Myometrial cell (primary cell): ENCODE measurements around the gene ANTKMT. TPM values are rescaled to one million over a fixed set of nuclear protein-coding genes. Genes with fewer than 3 reads are reported as not detected.

Experiments
- total RNA-seq: library from RNA; depleted of rRNA; stranded (reverse); fragments of >200 nt; gene quantifications from 2 replicates; pipeline ENCODE4 v1.2.3, GENCODE V29; 2015

The ANTKMT gene, protein sequence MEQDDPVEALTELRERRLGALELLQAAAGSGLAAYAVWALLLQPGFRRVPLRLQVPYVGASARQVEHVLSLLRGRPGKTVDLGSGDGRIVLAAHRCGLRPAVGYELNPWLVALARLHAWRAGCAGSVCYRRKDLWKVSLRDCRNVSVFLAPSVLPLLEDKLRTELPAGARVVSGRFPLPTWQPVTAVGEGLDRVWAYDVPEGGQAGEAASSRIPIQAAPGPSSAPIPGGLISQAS
- total RNA-seq = 32.1 and 40.9 TPM in 2 replicates

DNA sequence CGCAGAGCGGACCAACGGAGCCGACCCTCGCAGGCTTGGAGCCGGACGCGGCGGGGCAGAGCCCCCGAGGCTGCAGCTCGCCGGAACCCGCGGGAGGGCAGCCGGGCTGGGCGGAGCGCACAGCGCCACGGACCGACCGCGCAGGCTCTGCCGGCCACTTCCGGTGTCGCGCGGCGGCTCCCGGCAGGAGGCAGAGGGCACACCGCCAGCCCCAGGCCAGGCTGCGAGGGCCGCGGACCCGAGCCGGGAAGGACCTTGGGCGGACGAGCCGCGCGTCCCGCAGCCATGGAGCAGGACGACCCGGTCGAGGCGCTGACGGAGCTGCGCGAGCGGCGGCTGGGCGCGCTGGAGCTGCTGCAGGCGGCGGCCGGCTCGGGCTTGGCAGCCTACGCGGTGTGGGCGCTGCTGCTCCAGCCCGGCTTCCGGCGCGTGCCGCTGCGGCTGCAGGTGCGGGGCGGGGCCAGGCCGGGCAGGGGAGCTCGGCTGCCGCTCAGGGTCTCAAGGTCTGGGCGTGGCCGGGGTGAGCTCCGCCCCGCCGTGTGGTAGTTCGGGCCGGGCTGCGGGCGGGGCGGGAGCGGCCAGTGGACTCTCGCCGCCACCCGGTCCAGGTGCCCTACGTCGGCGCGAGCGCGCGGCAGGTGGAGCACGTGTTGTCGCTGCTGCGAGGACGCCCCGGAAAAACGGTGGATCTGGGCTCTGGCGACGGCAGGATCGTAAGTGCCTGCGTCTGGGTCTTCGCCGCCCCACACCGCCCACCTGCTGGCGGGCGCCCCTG, at the start of gene ANTKMT:
ANTKMT (plus strand) TSS at position 157 of the 775 bp plus-strand sequence; CDS start at position 286, 129 bp downstream.

DNA sequence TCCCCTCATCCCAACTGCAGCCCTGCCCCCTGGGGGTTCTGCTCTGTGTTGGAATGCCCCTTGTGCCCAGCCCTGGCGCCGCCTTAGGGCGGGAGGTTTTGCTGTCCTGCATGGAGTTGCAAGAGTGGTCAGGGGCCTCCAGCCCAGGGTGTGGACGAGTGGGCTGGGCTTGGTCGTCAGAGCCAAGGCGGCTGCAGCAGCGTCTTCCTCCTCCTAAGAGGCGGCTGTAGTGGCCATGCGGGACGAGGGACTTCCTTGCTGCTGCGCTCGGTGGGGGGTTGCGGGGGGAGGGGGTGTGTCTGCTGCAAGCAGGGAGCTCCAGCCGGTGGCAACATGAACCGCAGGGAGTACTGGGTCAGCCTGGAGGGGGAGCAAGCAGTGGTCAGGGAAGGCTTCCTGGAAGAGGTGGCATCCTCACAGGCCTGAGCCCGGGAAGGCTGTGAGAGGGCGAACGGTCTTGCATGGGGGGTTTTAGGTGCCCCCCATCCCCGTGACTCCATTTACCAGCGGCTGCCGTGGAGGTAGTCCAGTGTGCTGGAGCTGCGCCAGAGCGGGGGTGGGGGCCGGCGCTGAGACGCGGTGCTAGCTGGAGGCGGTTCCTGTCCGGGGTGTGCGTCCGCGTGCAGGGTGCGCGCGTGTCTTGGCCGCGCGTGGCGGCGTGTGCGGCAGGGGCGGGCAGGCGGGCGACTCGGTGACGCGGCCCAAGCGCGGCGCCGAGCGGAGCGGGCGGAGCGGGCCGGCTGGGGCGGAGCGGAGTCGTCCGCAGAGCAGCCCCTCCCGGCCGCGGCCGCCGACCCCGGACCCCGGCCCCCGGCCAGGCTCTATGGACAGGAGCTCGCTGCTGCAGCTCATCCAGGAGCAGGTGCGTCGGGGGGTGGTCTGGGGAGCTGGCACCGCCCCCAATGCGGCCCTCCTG, 45.7 kb upstream of the ANTKMT start, which contains the start of gene RHBDL1:
RHBDL1 (plus strand) TSS at position 704 of the 916 bp plus-strand sequence; CDS start at position 824, 120 bp downstream.

DNA sequence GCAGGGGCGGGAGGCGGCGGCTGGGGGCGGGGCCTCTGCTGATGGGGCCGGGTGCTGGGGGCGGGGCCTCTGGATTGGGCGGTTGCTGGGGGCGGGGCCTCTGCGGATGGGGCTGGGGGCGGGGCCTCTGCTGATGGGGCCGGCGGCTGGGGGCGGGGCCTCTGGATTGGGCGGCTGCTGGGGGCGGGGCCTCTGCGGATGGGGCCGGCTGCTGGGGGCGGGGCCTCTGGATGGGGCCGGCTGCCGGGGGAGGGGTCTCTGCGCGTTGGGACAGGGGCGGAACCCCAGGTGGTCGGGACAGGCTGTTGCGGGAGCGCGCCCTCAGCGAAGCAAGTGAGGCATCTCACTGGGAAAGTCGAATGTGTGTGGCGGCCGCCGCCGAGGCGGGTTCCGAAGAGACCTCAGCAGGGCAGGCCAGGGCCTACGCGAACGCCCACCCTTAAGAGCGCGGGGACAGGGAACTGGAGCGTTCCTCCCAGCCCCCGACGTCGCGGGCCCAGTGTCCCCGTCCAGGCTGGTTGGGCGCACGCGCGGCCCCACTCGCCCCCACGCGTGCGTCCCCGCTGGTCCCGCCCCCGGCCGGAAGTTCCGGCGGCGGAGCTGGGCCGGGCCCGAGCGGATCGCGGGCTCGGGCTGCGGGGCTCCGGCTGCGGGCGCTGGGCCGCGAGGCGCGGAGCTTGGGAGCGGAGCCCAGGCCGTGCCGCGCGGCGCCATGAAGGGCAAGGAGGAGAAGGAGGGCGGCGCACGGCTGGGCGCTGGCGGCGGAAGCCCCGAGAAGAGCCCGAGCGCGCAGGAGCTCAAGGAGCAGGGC, 40.9 kb upstream of the ANTKMT start, which contains the start of gene STUB1:
STUB1 (plus strand) TSS at position 597 of the 811 bp plus-strand sequence; CDS start at position 713, 116 bp downstream.

DNA sequence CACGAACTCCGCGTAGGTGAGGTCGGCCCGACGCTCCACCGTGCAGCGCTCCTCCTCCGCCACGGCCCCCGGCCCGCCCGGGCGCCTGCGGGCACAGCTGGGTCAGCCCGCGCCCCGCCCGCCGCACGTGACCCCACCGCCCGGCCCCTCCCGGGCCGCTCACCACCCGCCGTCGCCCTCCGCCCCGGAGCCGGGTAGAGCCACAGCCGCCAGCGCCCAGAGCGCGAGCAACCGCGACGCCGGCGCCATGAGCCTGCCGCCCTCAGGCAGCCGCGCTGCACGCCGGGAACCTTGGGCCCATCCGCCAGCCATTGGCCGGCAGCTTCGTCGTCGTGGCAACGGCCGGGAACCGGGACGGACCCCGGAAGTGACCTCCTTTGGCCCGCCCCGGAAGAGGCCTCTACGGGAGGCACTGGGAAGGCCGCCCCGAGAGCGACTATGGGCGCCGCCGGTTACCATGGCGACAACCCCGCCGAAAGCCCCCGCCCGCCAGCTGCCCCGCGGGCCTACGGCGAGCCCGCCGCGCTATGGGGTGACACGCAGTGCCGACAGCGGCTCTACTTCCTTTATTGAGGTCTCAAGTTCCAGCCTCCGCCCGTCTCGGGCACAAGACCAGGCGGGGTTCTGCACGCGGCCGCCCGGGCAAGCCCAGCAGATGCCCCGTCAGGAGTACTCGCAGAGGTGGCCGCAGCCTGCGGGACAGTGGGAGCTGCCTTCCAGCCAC, 36.7 kb upstream of the ANTKMT start, which contains the start of gene JMJD8:
JMJD8 (minus strand) TSS at position 264 of the 724 bp plus-strand sequence; CDS start at position 249, 15 bp downstream.

DNA sequence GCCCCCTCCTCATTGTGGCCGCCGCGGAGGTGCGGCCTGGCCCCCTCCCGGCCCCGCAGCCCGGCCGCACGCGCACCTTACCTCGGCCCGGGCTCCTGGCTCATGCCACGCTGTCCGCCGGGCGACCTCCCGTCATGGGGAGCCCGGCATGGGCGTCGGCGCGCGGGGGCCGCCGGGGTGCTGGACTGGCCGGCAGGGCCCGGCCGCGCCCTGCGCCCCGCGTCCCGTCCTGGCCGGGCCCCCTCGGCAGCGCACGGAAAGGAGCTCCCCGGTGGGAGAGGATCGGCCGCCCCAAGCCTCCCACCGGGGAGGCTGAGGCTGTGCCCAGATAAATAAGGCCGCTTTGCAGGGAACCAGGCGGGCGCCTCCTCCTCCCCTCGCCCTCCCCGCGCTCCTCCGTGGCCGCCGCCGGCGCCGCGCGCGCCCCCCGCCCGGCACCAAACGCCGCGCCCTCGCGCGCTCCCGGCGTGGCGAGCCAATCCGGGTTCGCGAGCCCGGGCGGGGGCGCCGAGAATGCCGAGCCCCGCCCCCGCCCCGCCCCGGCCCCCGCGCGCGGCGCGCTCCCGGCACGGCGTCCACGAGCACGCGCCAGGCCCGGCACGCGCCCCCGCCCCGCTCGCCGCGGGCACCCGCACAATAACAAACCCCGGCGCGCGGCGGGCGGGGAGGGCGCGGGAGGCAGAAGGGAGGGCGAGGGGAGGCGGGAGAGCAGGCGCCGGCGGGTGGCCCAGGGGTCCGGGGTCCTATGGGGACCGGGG, 15.3 kb upstream of the ANTKMT start, which contains the start of gene FBXL16:
FBXL16 (minus strand) TSS at position 371 of the 758 bp plus-strand sequence. CDS start 8,396 bp downstream, outside the sequence.

DNA sequence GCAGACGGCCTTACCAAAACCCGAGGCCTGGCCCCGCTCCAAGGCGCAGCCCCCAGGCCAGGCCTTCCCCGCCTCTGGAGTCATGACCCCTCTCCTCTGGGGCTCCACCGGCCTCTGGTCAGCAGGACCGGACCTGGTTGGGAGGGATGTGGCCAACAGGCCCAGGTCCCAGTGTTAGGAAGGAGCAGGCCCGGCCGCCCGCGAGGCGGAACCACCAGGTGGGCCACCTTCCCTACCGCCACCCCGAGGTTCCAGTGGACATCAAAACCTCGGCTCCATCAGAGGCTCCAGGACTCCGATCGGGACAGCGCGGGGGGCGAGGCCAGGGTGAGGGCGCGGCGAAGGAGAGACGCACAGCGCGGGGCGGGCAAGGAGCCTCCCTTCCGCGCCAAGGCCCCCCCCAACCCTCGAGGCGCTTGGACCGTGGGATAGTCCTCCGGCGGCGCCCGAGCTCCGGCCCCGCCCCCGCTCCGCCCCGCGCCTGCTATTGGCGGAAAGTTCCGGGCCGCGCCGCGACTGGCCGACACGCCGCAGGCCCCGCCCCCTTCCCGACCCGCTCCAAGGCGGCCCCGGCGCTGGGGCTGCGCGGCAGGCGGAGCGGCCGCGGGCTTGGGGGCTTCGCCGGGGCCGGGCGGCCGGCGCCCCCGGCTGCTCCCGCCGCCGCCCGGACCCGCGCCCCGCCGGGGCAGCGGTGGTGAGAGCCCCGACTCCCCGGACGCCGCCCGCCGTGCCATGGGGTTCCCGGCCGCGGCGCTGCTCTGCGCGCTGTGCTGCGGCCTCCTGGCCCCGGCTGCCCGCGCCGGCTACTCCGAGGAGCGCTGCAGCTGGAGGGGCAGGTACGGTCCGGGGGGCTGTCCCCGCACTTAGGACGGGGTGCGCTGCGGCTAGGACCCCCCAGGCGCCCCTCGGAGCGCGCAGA, 6.1 kb upstream of the ANTKMT start, which contains the start of gene METRN:
METRN (plus strand) TSS at position 561 of the 919 bp plus-strand sequence; CDS start at position 733, 172 bp downstream.

DNA sequence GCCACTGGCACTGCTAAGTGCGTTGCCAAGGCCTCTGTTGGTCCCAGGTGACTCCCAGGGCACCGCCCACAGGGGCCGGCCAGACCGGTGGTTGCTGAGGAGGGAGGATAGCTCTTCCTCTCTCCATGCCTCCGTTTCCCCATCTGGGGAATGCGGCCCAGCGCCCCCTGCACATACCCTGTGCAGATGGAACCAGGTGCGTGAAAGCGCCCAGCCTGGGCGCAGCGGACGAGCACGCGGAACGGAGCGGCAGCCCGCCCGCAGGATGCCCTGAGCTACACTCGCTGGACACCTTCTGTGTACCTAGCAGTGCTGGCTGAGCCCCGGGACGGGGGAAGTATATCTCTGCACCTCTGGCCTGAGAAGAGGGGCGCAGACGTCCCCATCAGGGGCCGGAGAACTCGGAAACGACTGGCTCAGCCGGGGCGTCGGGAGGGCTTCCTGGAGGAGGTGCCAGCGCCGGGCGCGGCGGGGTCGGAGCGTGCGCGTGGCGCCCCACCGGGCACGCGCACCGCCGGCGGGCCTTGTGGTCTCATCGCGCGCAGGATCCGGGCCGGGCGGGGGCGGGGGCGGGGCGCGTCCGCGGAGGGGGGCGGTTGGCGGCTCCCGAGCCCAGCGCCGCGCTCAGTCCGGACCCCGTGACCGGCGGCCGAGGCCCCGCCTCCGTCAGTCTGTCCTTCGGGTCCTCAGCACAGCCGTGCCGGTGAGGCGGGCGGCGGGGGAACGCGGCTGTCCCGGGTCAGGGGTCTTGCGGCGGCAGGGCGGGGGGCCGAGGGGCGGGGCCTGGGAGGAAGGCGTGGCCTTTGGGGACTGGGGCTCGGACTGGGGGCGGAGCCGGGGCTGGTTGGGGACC, 5.7 kb downstream of the ANTKMT start, which contains the start of the genes CCDC78 and HAGHL:
CCDC78 (minus strand) TSS at position 6 of the 853 bp plus-strand sequence. CDS start 76 bp downstream, outside the sequence.
HAGHL (plus strand) TSS at position 669 of the 853 bp plus-strand sequence. CDS start 404 bp downstream, outside the sequence.

DNA sequence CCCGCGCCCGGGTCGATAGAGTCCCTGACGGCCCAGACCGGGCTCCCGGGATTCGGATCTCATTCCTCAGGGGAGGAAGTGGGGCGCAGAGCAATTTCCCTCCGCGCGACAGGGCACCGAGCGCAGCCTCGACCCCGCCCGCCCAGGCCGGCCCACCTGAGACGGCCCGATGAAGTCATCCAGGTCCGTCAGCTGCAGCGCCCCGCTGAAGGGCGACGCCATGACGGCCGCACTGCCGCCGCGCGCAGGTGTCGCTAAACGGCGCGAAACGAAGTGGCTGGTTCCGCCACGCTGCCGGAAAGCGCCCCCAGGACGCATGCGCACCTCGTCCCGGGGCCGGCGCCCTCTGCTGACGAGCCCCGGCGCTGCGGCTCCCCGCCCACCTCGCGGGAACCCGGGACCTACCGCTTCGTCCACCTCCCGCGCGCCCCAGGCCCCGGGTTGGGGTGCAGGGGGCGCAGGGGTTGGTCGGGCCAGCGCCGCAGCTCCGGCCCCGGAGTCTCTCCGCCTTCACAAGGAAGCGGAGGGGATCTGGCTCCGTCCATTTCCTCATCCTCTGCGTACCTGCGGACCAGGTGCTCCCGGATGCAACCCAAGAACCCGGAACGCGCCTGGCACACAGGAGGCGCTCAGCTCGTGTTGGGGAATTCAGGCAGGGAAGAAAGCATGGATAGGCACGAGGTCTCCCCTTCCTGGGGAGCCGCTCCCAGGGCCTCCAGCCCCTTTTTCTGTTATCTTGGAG, 20.0 kb downstream of the ANTKMT start, which contains the start of gene CIAO3:
CIAO3 (minus strand) TSS at position 234 of the 742 bp plus-strand sequence; CDS start at position 222, 12 bp downstream.

DNA sequence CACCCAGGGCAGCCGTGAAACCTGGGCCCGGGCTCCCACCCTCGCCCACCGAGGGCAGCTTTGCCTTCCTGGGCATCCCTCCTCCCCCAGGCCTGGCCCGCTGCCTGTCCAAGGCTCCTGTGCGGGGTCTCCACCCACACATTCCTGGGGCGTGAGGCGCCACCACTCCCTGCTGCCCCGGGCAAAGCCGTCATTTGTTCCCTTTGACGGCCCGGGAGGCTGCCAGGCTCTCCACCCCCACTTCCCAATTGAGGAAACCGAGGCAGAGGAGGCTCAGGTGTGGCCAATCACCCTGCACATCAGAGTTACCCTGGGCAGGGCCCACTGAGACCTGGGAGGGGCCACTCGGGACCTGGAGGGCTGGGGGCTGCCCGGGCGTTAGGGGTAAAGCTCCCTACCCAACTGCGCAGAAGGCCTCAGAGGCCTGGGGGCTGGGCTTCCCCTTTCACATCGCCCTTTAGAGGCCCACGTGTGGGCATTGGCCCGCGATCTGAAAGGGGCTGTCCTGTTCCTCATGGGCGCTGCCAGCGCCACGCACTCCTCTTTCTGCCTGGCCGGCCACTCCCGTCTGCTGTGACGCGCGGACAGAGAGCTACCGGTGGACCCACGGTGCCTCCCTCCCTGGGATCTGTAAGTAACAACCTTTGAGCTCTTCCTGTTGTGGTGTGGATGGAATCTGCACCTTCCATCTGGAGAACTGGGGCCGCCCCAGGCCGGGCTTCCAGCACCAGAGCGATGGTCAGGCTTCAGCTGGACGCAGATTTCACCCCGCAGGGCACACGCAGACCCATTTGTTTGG, 39.8 kb downstream of the ANTKMT start, which contains the start of gene MSLN:
MSLN (plus strand) TSS at position 190 of the 799 bp plus-strand sequence. CDS start 1,947 bp downstream, outside the sequence.

Other genes with a start within 250 kb of the ANTKMT start
- gene CAPN15, start 193.4 kb upstream of the ANTKMT start, total RNA-seq = 34.9 and 35.8 TPM in 2 replicates
- not detected in 2 replicates for gene PRR35, start 160.8 kb upstream of the ANTKMT start, total RNA-seq
- 2.8 and 3.2 TPM in 2 replicates for gene NHLRC4, start 154.1 kb upstream of the ANTKMT start, total RNA-seq
- 37.4 and 48.4 TPM in 2 replicates for gene PIGQ, start 151.2 kb upstream of the ANTKMT start, total RNA-seq
- gene RAB40C, start 131.1 kb upstream of the ANTKMT start, total RNA-seq = 19.0 TPM in 2 replicates
- 0.86 TPM in 1 of 2 replicates, not detected in the other for gene WFIKKN1, start 90.2 kb upstream of the ANTKMT start, total RNA-seq
- 103 and 185 TPM in 2 replicates for gene METTL26, start 84.8 kb upstream of the ANTKMT start, total RNA-seq
- 25.0 and 28.8 TPM in 2 replicates for gene MCRIP2, start 79.3 kb upstream of the ANTKMT start, total RNA-seq
- gene WDR90, start 71.8 kb upstream of the ANTKMT start, total RNA-seq = 17.6 and 19.3 TPM in 2 replicates
- 47.0 and 48.7 TPM in 2 replicates for gene RHOT2, start 53.0 kb upstream of the ANTKMT start, total RNA-seq
- 0.58 and 2.7 TPM in 2 replicates for gene RHBDL1, start 45.5 kb upstream of the ANTKMT start, total RNA-seq
- 263 and 336 TPM in 2 replicates for gene STUB1, start 40.7 kb upstream of the ANTKMT start, total RNA-seq
- gene JMJD8, start 36.8 kb upstream of the ANTKMT start, total RNA-seq = 71.1 and 94.3 TPM in 2 replicates
- gene WDR24, start 30.7 kb upstream of the ANTKMT start, total RNA-seq = 9.5 and 12.8 TPM in 2 replicates
- 0.53 and 1.2 TPM in 2 replicates for gene FBXL16, start 15.3 kb upstream of the ANTKMT start, total RNA-seq
- gene METRN, start 6.0 kb upstream of the ANTKMT start, total RNA-seq = 83.3 and 122 TPM in 2 replicates
- gene CCDC78, start 5.3 kb downstream of the ANTKMT start, total RNA-seq = 0.29 and 0.71 TPM in 2 replicates
- gene HAGHL, start 6.0 kb downstream of the ANTKMT start, total RNA-seq = 13.5 and 15.2 TPM in 2 replicates
- gene CIAO3, start 19.9 kb downstream of the ANTKMT start, total RNA-seq = 31.7 and 32.4 TPM in 2 replicates
- 0.53 and 0.86 TPM in 2 replicates for gene MSLN, start 39.6 kb downstream of the ANTKMT start, total RNA-seq
- 25.7 and 38.1 TPM in 2 replicates for gene RPUSD1, start 67.2 kb downstream of the ANTKMT start, total RNA-seq
- 14.4 and 17.4 TPM in 2 replicates for gene CHTF18, start 67.5 kb downstream of the ANTKMT start, total RNA-seq
- not detected in 2 replicates for gene GNG13, start 79.6 kb downstream of the ANTKMT start, total RNA-seq
- 21.6 and 22.5 TPM in 2 replicates for gene LMF1, start 249.8 kb downstream of the ANTKMT start, total RNA-seq